Endothelial cell of umbilical vein (primary cell): ENCODE data around the gene EEA1. TPM values are rescaled to one million over a fixed set of nuclear protein-coding genes. Genes with fewer than 3 reads are reported as not detected.

Source experiments
- BruUV-seq: library from RNA; stranded (reverse); fragments of 400-500 nt; replicated peaks from 2 replicates; lab custom pipeline; 2021; lab: Mats Ljungman, UMichigan
- CTCF ChIA-PET: fragments of 300-600, 350-600 bp; sonication (Branson Sonifier 250); formaldehyde crosslinking; loops from one replicate; lab custom pipeline; 2021; ENCODE audit warnings: antibody characterized with exemption, inconsistent platforms; lab: Charles Lee
- POLR2A ChIA-PET: fragments of 300-600, 350-600 bp; sonication (Branson Sonifier 250); formaldehyde crosslinking; loops from one replicate; lab custom pipeline; 2021; ENCODE audit warnings: antibody characterized with exemption, inconsistent platforms; lab: Charles Lee
- DNase-seq: peaks from one replicate; pipeline ENCODE4 v3.0.0-alpha.2; 2011; ENCODE audit warnings: low read depth, low spot score
- FAIRE-seq: peaks from 2 replicates; lab custom pipeline; 2011; peaks lifted over from hg19 to GRCh38; lab: Jason Lieb, UNC
- H2AFZ ChIP-seq: 2 replicates; pipeline ENCODE4 v1.6.0; 2012; ENCODE audit warnings: low read depth, low read length, control low read depth, inconsistent platforms
- H3K27ac ChIP-seq: 2 replicates; pipeline ENCODE4 v1.5.1; 2011; ENCODE audit warnings: low read depth, mild to moderate bottlenecking, control low read depth, low read length, moderate library complexity; ENCODE audit not compliant: insufficient read depth
- H3K27me3 ChIP-seq, 2 experiments: 2 replicates each; pipeline versions ENCODE4 v1.6.0 to v1.6.1; 2011; ENCODE audit warnings: low read length in 2 of 2, mixed read lengths in 1 of 2; ENCODE audit not compliant: control insufficient read depth in 2 of 2, insufficient read depth in 2 of 2
- H3K36me3 ChIP-seq, 2 experiments: 2 replicates in 1 of 2; 3 replicates in 1 of 2; pipeline ENCODE4 v1.5.1; 2011; ENCODE audit warnings: low read length in 2 of 2, mild to moderate bottlenecking in 1 of 2, moderate library complexity in 1 of 2; ENCODE audit not compliant: control insufficient read depth in 2 of 2, insufficient read depth in 2 of 2; ENCODE audit errors: extremely low read depth in 1 of 2
- H3K4me1 ChIP-seq: 3 replicates; pipeline ENCODE4 v1.5.1; 2011; ENCODE audit warnings: mild to moderate bottlenecking, low read length; ENCODE audit not compliant: control insufficient read depth, insufficient read depth; ENCODE audit errors: extremely low read depth
- H3K4me2 ChIP-seq: 2 replicates; pipeline ENCODE4 v1.6.1; 2011; ENCODE audit warnings: low read length, control low read depth, mixed read lengths; ENCODE audit not compliant: insufficient read depth
- H3K4me3 ChIP-seq, 3 experiments: fragments of 200-600 bp in 1 of 3; sonication (generic), shearing (Covaris generic) in 1 of 3; replicated peaks in 1 of 3; 2 replicates each; pipeline ENCODE4 v1.5.1; 2011 to 2016; ENCODE audit warnings: control low read depth in 3 of 3, low read length in 3 of 3, mild to moderate bottlenecking in 2 of 3, inconsistent platforms in 1 of 3, low read depth in 1 of 3, moderate library complexity in 1 of 3; ENCODE audit not compliant: insufficient read depth in 1 of 3
- H3K79me2 ChIP-seq: 2 replicates; pipeline ENCODE4 v1.6.0; 2012; ENCODE audit warnings: low read length, inconsistent platforms; ENCODE audit not compliant: control insufficient read depth, insufficient read depth
- H3K9ac ChIP-seq: replicated peaks from 2 replicates; pipeline ENCODE3; 2011; ENCODE audit warnings: low read length, control low read depth; ENCODE audit not compliant: insufficient read depth; ENCODE audit errors: extremely low read depth
- H3K9me1 ChIP-seq: replicated peaks from 3 replicates; pipeline ENCODE4 v1.6.0; 2011; ENCODE audit warnings: mild to moderate bottlenecking, low read length; ENCODE audit not compliant: control insufficient read depth, insufficient read depth; ENCODE audit errors: extremely low read depth
- H3K9me3 ChIP-seq: replicated peaks from 2 replicates; pipeline ENCODE4 v1.5.1; 2012; ENCODE audit warnings: low read length, inconsistent platforms; ENCODE audit not compliant: control insufficient read depth, insufficient read depth
- H4K20me1 ChIP-seq: replicated peaks from 2 replicates; pipeline ENCODE3; 2011; ENCODE audit warnings: mild to moderate bottlenecking, low read length; ENCODE audit not compliant: control insufficient read depth, insufficient read depth; ENCODE audit errors: extremely low read depth
- CTCF ChIP-seq, 2 donors: IDR thresholded peaks; 1 replicate in 1 of 2; 2 replicates in 1 of 2; pipeline ENCODE4 v1.5.1; 2011; ENCODE audit warnings: low read length in 2 of 2, mild to moderate bottlenecking in 2 of 2, moderate library complexity in 2 of 2, control low read depth in 1 of 2, inconsistent platforms in 1 of 2, low read depth in 1 of 2; ENCODE audit not compliant: insufficient read depth in 1 of 2; ENCODE audit errors: extremely low read depth in 1 of 2
- FOS ChIP-seq: IDR thresholded peaks from 2 replicates; pipeline ENCODE4 v1.6.1; 2011; ENCODE audit warnings: mild to moderate bottlenecking, low read length, moderate library complexity, borderline replicate concordance; ENCODE audit not compliant: insufficient read depth
- GATA2 ChIP-seq: IDR thresholded peaks from 2 replicates; pipeline ENCODE4 v1.7.0; 2011; ENCODE audit warnings: low read depth, mild to moderate bottlenecking, moderate library complexity, mixed read lengths, low read length; ENCODE audit not compliant: insufficient read length, insufficient read depth
- JUN ChIP-seq: IDR thresholded peaks from 2 replicates; pipeline ENCODE4 v1.6.1; 2011; ENCODE audit warnings: borderline replicate concordance, low read depth; ENCODE audit not compliant: insufficient read length, insufficient read depth
- MAX ChIP-seq: IDR thresholded peaks from 2 replicates; pipeline ENCODE4 v1.6.1; 2011; ENCODE audit not compliant: insufficient read depth, insufficient read length
- MYC ChIP-seq: IDR thresholded peaks from one replicate; pipeline ENCODE4 v1.6.1; 2011; ENCODE audit warnings: mild to moderate bottlenecking, low read depth, low read length
- POLR2A ChIP-seq: IDR thresholded peaks from 2 replicates; pipeline ENCODE4 v1.6.1; 2012; ENCODE audit warnings: low read depth, mild to moderate bottlenecking, control low read depth, low read length
- POLR2AphosphoS5 ChIP-seq: IDR thresholded peaks from 2 replicates; pipeline ENCODE4 v1.6.1; 2012; ENCODE audit warnings: low read depth, mild to moderate bottlenecking, control low read depth, low read length, moderate library complexity; ENCODE audit not compliant: insufficient read depth
- dilution Hi-C: fragments of 300-500 bp; cut with MboI; formaldehyde crosslinking; loops from one replicate; pipeline ENCODE4 v1.15.0; 2019; ENCODE audit warnings: low sequenced_read_pairs; ENCODE audit not compliant: extremely low pct_ligation_motif_present
- intact Hi-C: fragments of 100-400 bp; cut with micrococcal nuclease; formaldehyde crosslinking; loops from one replicate; pipeline ENCODE4 v1.10.0; 2022
- polyA plus RNA-seq, 4 experiments: library from polyadenylated mRNA; depleted of rRNA in 3 of 4; stranded (reverse) in 3 of 4; unstranded in 1 of 4; fragments of >200 nt; gene quantifications; 2 replicates each; pipeline versions ENCODE4 v1.2.1 to v1.2.3, GENCODE V29; 2011 to 2012; ENCODE audit warnings: missing spikeins in 1 of 4
- total RNA-seq: library from RNA; stranded (reverse); gene quantifications from 2 replicates; pipeline ENCODE4 v1.2.3, GENCODE V29; 2021

Gene EEA1
- total and polyA plus RNA-seq, 2 donors (not counting 3 experiments of a cell fraction or from before 2014, with no cell fraction given): 2.6 to 38.8 TPM

- BruUV-seq: no TSS peak
- POLR2A ChIA-PET: no interaction called here
- Histone ChIP-seq H3K4me3 (no peak overlapping the region), H3K36me3 (peaks cover 0 to 3% of the 10 kb centered on the region in 2 experiments), H3K9me1 (no peaks in the 10 kb centered on the region), H3K9ac (no peak overlapping the region), H3K79me2 (no peaks in the 10 kb centered on the region), H2AFZ (no peak overlapping the region), H3K9me3 (no peaks in the 10 kb centered on the region), H4K20me1 (no peaks in the 10 kb centered on the region), H3K4me1 (no peaks in the 10 kb centered on the region), H3K27me3 (no peaks in the 10 kb centered on the region), H3K27ac (no peak overlapping the region), H3K4me2 (no peak overlapping the region)
- dilution Hi-C loops (no loop called here), intact Hi-C loops (loop anchor here (5.0 kb wide), 1 partner anchor 99 kb away; the partner anchor contains the start of gene EEA1)
- no peak for DNase-seq
- no peak for FAIRE-seq
- CTCF ChIA-PET: no interaction called here
- TF ChIP-seq MAX: no peak
- TF ChIP-seq FOS: no peak
- TF ChIP-seq GATA2: no peak
- TF ChIP-seq POLR2AphosphoS5: no peak
- no peak for TF ChIP-seq MYC
- TF ChIP-seq POLR2A: no peak
Observed at GRCh38 chr12:92828565-92828964, 100.5 kb downstream of the EEA1 start.

- FAIRE-seq: peak; percentile 67
- no peak overlapping the region for H3K9ac ChIP-seq
- dilution Hi-C loops (no loop called here), intact Hi-C loops (loop anchor here (5.0 kb wide), 1 partner anchor 99 kb away; the partner anchor contains the start of gene EEA1)
- DNase-seq: peak; percentile 69
- H3K9me1 ChIP-seq: no peaks in the 10 kb centered on the region
- BruUV-seq: no TSS peak
- no peaks in the 10 kb centered on the region for H3K79me2 ChIP-seq
- H3K9me3 ChIP-seq: no peaks in the 10 kb centered on the region
- H3K36me3 ChIP-seq: peaks cover 0 to 3% of the 10 kb centered on the region in 2 experiments
- ChIA-PET CTCF (interaction anchor here (0.6 to 2.0 kb wide), 44 partner anchors 10 to 1275 kb away, joined by 3 to 21 read pairs (median 4); partner anchors contain the start of gene EEA1), POLR2A (no interaction called here)
- H3K4me3 ChIP-seq: no peak overlapping the region
- H3K27me3 ChIP-seq: no peaks in the 10 kb centered on the region
- no peaks in the 10 kb centered on the region for H3K4me1 ChIP-seq
- H2AFZ ChIP-seq: no peak overlapping the region
- no peak overlapping the region for H3K27ac ChIP-seq
- no peak overlapping the region for H3K4me2 ChIP-seq
- no peak for TF ChIP-seq POLR2A
- no peak for TF ChIP-seq FOS
- TF ChIP-seq MAX: no peak
- TF ChIP-seq POLR2AphosphoS5: no peak
- no peak for TF ChIP-seq MYC
- TF ChIP-seq CTCF (IDR thresholded peaks at IDR 0.05; ENCODE audit: extremely low read depth in 1 of 2, insufficient read depth in 1 of 2, low read depth in 1 of 2, low read length in 2 of 2): peak; percentile 61 to 67
- no peak for TF ChIP-seq JUN
- no peaks in the 10 kb centered on the region for H4K20me1 ChIP-seq
Observed at GRCh38 chr12:92827836-92828431, 101.2 kb downstream of the EEA1 start.
